Upper lobe of left lung (tissue), 4 donors: ENCODE data around the gene BEGAIN.

Experiments
- CTCF ChIP-seq, 6 experiments: fragments of 450-650 bp in 4 of 6; fragments of 200-600 bp in 2 of 6; sonication (generic) in 2 of 6; IDR thresholded peaks; one replicate each; pipeline ENCODE4 v1.5.1; 2016 to 2019; ENCODE audit warnings: antibody characterized with exemption in 6 of 6
- EP300 ChIP-seq, 4 donors: sonication (generic); formaldehyde crosslinking; IDR thresholded peaks; one replicate each; pipeline ENCODE4 v1.5.1; 2017; ENCODE audit warnings: antibody characterized with exemption in 4 of 4, control low read depth in 2 of 4
- POLR2A ChIP-seq, 4 donors: fragments of 450-650 bp; IDR thresholded peaks; one replicate each; pipeline ENCODE4 v1.5.1; 2016 to 2017; ENCODE audit warnings: antibody characterized with exemption in 4 of 4, mild to moderate bottlenecking in 2 of 4
- POLR2AphosphoS5 ChIP-seq, 2 donors: sonication (generic); formaldehyde crosslinking; IDR thresholded peaks; one replicate each; pipeline ENCODE4 v1.5.1; 2017; ENCODE audit warnings: antibody characterized with exemption in 2 of 2

DNA sequence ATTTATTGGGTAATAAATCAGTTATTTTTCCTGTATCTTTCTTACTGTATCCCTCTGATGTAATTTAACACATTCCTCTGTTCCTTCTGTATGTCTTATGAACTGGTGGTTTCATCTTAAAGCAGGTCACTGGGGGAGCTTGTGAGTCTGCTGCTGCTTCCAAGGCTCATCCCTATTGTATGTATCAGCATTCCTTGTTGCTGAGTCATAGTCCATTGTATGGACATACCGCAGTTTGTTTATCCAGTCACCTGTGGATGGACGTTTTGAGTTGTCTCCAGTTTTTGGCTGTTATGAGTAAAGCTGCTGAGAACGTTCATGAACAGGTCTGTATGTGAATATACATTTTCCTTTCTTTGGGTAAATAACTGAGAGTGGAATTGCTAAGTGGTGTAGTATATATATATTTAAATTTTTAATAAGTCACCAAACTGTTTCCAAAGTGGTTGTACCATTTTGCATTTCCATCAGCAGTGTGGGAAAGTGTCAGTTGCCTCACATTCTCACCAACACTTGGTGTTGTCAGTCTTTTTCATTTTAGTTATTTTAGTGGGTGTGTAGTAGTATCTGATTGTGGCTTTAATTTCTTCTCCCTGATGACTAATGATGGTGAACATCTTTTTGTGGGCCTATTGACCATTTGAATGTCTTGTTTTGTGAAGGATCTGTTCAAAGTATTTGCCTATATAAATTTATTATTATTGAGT lies 82.7 kb downstream of the BEGAIN start:
- TF ChIP-seq CTCF (IDR thresholded peaks at IDR 0.05) (no peak), POLR2A (IDR thresholded peaks at IDR 0.05) (no peak), EP300 (IDR thresholded peaks at IDR 0.05) (no peak), POLR2AphosphoS5 (IDR thresholded peaks at IDR 0.05) (no peak)
